Measurements from ENCODE around the gene PDE7B.

DNA sequence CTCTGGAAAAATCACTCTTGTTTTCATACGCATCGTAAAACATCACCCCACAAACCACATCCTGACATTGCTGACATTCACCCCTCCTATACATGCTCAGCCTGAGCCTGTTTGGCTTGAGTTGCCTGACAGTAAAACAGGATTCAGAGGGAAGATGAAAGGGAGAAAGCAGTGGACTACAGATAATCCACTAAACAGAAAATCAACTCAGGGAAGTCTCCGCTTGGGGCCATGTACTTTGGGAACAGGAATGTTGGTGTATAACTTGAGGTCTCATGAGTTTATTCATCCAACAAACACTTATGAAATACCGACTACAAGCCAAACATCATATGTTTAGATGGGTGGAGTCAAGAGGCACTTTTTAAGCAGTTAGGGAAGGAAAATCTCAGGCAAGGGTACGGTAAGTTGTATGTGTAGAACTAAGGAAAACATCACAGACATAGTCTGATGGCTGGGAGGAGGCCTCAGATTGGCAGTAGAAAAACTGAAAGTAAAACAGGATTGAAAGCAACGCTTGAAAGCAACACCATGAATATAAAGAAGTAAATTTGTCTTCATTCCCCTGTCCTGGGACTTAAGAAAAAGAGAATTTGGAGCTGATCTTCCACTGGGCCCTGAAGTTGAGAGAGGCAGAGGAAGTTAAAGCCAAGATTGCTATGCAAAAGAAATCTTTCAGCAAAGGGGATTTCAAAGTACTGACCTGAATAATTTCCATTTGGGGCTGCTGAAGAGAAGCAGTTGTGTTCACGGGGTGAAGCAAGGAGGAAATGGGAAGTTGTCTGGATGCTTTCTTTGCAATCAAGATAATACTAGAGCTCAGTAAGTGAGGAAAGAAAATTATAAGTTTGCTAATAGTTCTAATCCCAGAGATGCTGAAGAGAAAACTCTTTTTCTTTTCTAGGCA, 28.8 kb downstream of the PDE7B start:
- TF ChIP-seq, protein P1, sequence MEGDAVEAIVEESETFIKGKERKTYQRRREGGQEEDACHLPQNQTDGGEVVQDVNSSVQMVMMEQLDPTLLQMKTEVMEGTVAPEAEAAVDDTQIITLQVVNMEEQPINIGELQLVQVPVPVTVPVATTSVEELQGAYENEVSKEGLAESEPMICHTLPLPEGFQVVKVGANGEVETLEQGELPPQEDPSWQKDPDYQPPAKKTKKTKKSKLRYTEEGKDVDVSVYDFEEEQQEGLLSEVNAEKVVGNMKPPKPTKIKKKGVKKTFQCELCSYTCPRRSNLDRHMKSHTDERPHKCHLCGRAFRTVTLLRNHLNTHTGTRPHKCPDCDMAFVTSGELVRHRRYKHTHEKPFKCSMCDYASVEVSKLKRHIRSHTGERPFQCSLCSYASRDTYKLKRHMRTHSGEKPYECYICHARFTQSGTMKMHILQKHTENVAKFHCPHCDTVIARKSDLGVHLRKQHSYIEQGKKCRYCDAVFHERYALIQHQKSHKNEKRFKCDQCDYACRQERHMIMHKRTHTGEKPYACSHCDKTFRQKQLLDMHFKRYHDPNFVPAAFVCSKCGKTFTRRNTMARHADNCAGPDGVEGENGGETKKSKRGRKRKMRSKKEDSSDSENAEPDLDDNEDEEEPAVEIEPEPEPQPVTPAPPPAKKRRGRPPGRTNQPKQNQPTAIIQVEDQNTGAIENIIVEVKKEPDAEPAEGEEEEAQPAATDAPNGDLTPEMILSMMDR (IDR thresholded peaks at IDR 0.05) = no peak
- no peak for TF ChIP-seq EZH2 (IDR thresholded peaks at IDR 0.05; ENCODE audit: borderline replicate concordance, insufficient read depth, low read depth, low read length, poor library complexity, severe bottlenecking)
